IPS-11a (cell line): ENCODE data around the gene WDFY2.

ENCODE experiments used
- H3K4me3 ChIP-seq: one replicate; pipeline ENCODE4 v1.5.1; 2013; ENCODE audit warnings: low read depth, low read length, control low read depth

WDFY2 gene

DNA sequence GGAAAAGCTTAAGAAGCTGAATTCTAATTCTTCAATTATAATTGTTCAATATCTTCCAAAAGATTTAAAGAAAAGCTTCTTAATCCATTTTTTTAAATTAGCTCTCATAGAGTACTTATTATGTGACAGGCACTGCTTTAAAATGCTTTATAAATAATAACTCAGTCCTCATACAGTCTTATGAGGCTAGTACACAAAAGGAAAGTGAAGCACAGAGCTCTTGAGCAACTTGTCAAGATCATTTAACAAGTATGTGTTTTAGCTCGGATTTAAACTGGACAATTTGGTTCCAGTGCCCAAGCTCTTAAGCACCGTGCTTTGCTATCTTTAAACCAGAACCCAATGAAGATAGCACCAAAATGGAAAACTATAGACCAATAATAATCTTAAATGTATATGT lies 113.6 kb downstream of the WDFY2 start:
- no peak overlapping the region for H3K4me3 ChIP-seq

GRCh38 chr13:51698352-51698751 lies 114.1 kb downstream of the WDFY2 start:
- H3K4me3 ChIP-seq: no peak overlapping the region

- no peak overlapping the region for H3K4me3 ChIP-seq
Measured at GRCh38 chr13:51704399-51705313, 120.4 kb downstream of the WDFY2 start.

DNA sequence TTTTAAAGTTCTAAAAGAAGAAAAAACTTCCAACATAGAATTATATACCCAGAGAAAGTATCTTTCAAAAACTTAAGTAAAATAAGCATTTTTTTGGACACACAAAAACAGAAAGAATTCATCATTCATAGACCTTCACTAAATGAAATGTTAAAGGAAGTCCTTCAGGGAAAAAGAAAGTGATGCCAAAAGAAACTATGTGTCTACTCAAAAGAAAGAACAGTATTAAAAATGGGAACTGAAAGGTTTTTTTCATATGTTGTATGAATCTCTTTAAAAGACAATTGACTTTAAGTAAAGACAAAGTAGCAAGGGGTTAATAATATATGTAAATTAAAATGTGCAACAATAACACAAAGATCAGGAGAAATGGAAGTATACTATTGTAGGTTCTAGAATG lies 123.2 kb downstream of the WDFY2 start:
- H3K4me3 ChIP-seq: no peak overlapping the region

GRCh38 chr13:51713807-51714206 lies 129.5 kb downstream of the WDFY2 start:
- no peak overlapping the region for H3K4me3 ChIP-seq

DNA sequence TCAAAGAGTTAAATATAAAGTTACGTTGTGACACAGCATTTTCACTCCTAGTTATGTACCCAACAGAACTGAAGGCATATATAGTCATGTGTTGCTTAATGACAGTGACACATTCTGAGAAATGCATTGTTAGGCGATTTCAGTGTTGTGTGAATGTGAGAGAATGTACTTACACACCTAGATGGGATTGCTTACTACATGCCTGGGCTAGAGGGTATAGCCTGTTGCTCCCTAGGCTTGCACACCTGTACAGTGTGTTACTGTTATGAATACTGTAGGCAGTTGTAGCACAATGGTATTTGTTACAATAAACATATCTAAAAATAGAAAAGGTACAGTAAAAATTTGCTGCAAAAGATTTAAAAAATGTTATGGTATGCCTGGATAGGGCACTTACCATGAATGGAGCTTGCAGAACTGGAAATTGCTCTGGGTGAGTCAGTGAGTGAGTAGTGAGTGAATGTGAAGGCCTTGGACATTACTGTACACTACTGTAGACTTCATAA lies 130.5 kb downstream of the WDFY2 start:
- no peak overlapping the region for H3K4me3 ChIP-seq

DNA sequence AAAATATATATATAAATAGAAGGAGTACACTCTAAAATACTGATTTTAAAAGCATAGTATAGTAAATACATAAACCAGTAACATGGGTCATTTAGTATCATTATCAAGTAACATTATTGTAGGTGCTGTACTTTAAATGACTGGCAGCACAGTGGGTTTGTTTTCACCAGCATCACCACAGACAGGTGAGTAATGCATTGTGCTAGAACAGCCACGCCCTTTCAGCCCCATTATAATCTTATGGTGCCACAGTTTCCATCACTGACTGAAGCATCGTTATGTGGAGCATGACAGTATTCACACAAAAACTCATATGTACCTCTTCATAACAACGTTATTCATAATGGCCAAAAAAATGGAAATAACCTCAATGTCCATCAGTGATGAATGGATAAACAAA lies 131.4 kb downstream of the WDFY2 start:
- no peak overlapping the region for H3K4me3 ChIP-seq

DNA sequence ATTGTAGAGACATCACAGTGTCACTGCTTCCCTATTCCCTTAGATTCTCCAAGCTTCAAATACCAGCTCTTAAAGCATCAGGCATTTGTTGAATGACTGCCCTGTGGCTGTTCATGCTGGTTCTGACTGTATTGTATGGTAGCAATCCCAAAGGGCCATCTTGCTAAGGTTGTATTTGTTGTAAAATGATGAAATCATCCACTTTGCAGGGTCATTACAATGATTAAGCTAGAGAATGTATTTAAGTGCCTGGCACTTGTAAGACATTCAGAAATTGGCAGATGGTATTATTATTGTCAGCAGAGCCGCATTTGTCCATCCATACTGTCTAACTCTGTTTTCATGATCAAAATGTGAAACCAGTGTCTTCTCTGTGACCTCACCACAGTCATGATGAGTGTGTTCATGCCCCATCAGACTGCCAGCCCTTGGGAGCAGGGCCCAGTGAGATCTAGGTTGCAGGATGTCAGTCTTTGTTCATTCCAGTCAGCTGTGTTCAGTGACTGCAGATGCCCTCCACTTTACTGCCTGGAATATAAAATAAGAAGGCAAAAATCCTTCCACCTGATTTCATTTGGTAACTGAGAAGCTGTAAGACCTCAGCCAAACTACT lies 133.6 kb downstream of the WDFY2 start:
- no peak overlapping the region for H3K4me3 ChIP-seq

DNA sequence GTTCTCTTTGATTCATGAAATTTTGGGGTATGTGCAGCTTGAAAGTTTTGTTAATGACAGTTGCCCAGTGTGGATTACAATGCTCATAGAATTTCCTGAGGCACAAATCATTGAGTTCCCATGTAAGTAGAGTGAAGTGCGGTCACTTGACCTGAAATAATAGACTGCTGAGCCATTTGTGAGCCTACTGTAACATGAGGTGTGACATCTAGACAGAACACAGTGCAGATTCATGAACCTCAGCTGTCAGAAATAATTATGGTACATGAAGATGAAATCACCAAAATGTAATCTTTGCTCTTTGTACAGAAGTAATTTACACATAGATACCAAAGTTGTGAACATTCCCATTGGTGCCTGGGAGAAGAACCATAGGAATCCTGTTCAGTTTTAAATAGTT lies 135.1 kb downstream of the WDFY2 start:
- no peak overlapping the region for H3K4me3 ChIP-seq

DNA sequence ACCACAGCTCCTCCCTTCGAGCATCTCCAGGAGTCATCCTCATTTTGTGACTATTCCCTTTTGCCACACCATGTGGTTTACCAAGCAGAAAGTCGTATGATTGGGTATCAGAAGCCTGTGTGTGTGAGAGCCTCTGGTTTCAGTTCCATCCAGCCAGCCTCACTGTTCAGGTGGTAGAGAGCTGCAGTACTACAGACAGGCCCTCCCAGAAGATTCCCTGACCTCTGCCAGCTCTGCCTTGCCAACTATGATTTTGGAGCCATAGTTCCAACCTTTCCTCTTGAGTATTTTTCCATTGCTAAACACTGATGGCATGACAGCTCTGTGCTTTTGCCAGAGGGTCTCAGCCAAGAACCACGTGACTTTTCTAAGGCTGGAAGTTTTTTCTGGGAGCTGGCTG lies 137.2 kb downstream of the WDFY2 start:
- H3K4me3 ChIP-seq: no peak overlapping the region

DNA sequence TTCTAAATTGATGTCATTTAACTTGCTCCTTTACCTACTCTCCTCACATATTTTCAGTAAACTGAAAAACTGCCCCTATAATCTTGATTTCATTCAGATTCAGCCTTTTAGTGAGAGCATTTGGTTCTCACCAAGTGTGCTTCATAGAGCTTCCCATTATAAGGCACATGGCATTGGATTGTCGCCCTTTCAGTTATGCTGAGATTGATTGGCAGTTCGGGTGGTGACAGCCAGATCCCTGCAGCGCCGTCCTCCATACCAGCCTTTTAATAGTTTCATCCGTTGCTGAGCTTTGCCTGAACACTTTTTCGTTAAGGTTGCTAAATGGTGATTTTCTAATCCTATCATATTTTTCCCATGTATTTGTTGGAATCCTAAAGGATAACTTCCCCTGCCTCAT lies 139.3 kb downstream of the WDFY2 start:
- no peak overlapping the region for H3K4me3 ChIP-seq

GRCh38 chr13:51724721-51725120 lies 140.5 kb downstream of the WDFY2 start:
- H3K4me3 ChIP-seq: no peak overlapping the region

GRCh38 chr13:51726446-51727193 lies 142.4 kb downstream of the WDFY2 start:
- H3K4me3 ChIP-seq: no peak overlapping the region

- no peak overlapping the region for H3K4me3 ChIP-seq
Measured at GRCh38 chr13:51727634-51728274, 143.5 kb downstream of the WDFY2 start.

DNA sequence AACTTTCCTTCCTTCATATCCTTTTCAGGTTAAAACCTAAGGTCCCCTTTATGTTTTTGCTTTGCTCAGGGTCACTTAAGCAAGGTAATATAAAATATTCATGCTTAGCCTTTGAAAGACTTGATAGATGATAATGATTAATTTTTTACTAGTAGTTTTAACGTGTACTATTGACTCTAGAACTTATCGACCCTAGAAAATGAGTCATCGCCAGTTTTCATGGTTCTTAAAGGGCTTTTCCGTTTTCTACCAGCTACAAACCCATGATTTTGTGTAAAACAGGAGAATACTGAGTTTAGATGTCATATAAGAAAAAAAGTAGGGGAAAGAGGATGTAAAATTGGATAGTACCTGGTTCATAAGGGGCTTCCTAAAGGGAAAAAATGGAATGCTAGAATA lies 144.0 kb downstream of the WDFY2 start:
- H3K4me3 ChIP-seq: no peak overlapping the region

DNA sequence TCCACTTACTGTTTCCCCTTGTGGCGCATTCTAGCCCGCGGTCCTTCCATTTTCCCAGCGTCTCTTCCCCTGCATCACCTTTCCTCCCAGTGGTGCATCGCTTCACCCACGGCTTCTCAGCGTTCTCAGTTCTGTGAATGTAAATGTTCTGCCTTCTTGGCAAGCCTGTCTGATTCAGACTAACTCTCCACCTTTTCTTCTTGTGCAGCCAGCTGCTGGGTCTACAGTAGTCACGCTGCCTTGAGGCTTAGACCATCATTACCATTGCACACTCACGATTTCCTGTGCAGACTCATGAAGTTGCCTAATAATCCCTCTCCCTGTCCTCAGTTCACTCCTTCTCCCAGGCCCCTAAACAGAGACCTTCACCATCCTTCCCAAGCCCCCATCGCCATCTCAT lies 144.7 kb downstream of the WDFY2 start:
- no peak overlapping the region for H3K4me3 ChIP-seq

GRCh38 chr13:51729866-51730553 lies 145.7 kb downstream of the WDFY2 start:
- H3K4me3 ChIP-seq: no peak overlapping the region

- H3K4me3 ChIP-seq: no peak overlapping the region
Measured at GRCh38 chr13:51730927-51731326, 146.7 kb downstream of the WDFY2 start.

- H3K4me3 ChIP-seq: no peak overlapping the region
Measured at GRCh38 chr13:51731759-51732158, 147.5 kb downstream of the WDFY2 start.
